ENCODE results near the gene SERTM1.

DNA sequence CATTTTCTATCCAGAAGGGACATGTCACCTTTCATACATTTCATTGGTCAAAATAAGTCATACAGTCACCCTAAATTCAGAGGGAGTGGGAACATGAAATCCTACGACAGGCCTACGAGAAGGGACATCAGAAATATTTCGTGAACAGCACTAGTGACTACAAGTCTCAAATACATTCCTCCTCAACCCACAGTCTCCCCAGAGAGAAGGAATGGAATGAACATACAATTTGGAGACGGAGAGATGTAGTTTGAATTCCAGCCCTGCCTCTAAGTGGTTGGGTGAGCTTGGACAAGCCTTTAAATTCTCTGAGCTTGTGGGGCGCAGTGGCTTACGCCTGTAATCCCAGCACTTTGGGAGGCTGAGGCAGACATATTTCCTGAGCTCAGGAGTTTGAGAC lies 9.9 kb downstream of the SERTM1 start:
- TF ChIP-seq, protein P1, sequence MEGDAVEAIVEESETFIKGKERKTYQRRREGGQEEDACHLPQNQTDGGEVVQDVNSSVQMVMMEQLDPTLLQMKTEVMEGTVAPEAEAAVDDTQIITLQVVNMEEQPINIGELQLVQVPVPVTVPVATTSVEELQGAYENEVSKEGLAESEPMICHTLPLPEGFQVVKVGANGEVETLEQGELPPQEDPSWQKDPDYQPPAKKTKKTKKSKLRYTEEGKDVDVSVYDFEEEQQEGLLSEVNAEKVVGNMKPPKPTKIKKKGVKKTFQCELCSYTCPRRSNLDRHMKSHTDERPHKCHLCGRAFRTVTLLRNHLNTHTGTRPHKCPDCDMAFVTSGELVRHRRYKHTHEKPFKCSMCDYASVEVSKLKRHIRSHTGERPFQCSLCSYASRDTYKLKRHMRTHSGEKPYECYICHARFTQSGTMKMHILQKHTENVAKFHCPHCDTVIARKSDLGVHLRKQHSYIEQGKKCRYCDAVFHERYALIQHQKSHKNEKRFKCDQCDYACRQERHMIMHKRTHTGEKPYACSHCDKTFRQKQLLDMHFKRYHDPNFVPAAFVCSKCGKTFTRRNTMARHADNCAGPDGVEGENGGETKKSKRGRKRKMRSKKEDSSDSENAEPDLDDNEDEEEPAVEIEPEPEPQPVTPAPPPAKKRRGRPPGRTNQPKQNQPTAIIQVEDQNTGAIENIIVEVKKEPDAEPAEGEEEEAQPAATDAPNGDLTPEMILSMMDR (IDR thresholded peaks at IDR 0.05), result no peak
- no peak for TF ChIP-seq POLR2A (IDR thresholded peaks at IDR 0.05)

All from heart left ventricle (tissue), 13 donors.